ENCODE measurements around the gene STARD7. TPM values are rescaled to one million over a fixed set of nuclear protein-coding genes. Genes with fewer than 3 reads are reported as not detected.

The STARD7 gene
- total RNA-seq, 2 donors from 2014 or later = 102 to 179 TPM

- Histone ChIP-seq H3K27me3 (no peaks in the 10 kb centered on the region), H3K27ac (no peak overlapping the region), H3K4me1 (no peaks in the 10 kb centered on the region), H3K36me3 (no peaks in the 10 kb centered on the region), H3K9ac (ENCODE audit: low read depth in 2 of 2, low read length in 2 of 2) (no peak overlapping the region), H3K9me3 (no peaks in the 10 kb centered on the region), H3K4me3 (no peak overlapping the region)
- DNase-seq = no peak
- TF ChIP-seq CTCF (IDR thresholded peaks at IDR 0.05) = no peak
- intact Hi-C loops (cut with DNase I) = no loop called here
These were observed 52.4 kb downstream of the STARD7 start for GRCh38 chr2:96156011-96156820.

GRCh38 chr2:96154506-96155380 lies 53.9 kb downstream of the STARD7 start:
- Histone ChIP-seq H3K27ac (no peak overlapping the region), H3K9ac (ENCODE audit: low read depth in 2 of 2, low read length in 2 of 2) (no peak overlapping the region), H3K36me3 (no peaks in the 10 kb centered on the region), H3K9me3 (no peaks in the 10 kb centered on the region), H3K27me3 (no peaks in the 10 kb centered on the region), H3K4me1 (no peaks in the 10 kb centered on the region), H3K4me3 (no peak overlapping the region)
- no peak for DNase-seq
- intact Hi-C loops (cut with DNase I) = no loop called here
- TF ChIP-seq CTCF (IDR thresholded peaks at IDR 0.05) = no peak

GRCh38 chr2:96153991-96154431 lies 54.6 kb downstream of the STARD7 start:
- H3K4me1 ChIP-seq = no peaks in the 10 kb centered on the region
- DNase-seq = no peak
- no peak overlapping the region for H3K27ac ChIP-seq
- no peaks in the 10 kb centered on the region for H3K36me3 ChIP-seq
- H3K9ac ChIP-seq (ENCODE audit: low read depth in 2 of 2, low read length in 2 of 2) = no peak overlapping the region
- H3K9me3 ChIP-seq = no peaks in the 10 kb centered on the region
- no peak for TF ChIP-seq CTCF (IDR thresholded peaks at IDR 0.05)
- no peak overlapping the region for H3K4me3 ChIP-seq
- intact Hi-C loops (cut with DNase I) = no loop called here
- no peaks in the 10 kb centered on the region for H3K27me3 ChIP-seq

- Histone ChIP-seq H3K36me3 (no peaks in the 10 kb centered on the region), H3K9me3 (no peaks in the 10 kb centered on the region), H3K4me1 (no peaks in the 10 kb centered on the region), H3K9ac (ENCODE audit: low read depth in 2 of 2, low read length in 2 of 2) (no peak overlapping the region), H3K27ac (no peak overlapping the region), H3K27me3 (no peaks in the 10 kb centered on the region), H3K4me3 (no peak overlapping the region)
- TF ChIP-seq CTCF (IDR thresholded peaks at IDR 0.05) = no peak
- intact Hi-C loops (cut with DNase I) = no loop called here
- DNase-seq = no peak
These were observed 55.3 kb downstream of the STARD7 start for GRCh38 chr2:96153291-96153713.

GRCh38 chr2:96152304-96153161 lies 56.1 kb downstream of the STARD7 start:
- H3K4me3 ChIP-seq = no peak overlapping the region
- no peaks in the 10 kb centered on the region for H3K36me3 ChIP-seq
- H3K27me3 ChIP-seq = no peaks in the 10 kb centered on the region
- DNase-seq = no peak
- no peak for TF ChIP-seq CTCF (IDR thresholded peaks at IDR 0.05)
- H3K4me1 ChIP-seq = no peaks in the 10 kb centered on the region
- no peak overlapping the region for H3K27ac ChIP-seq
- no peak overlapping the region for H3K9ac ChIP-seq (ENCODE audit: low read depth in 2 of 2, low read length in 2 of 2)
- intact Hi-C loops (cut with DNase I) = no loop called here
- no peaks in the 10 kb centered on the region for H3K9me3 ChIP-seq

Data from colonic mucosa (tissue), 4 donors.